Kidney (tissue), 14 donors: ENCODE data around the gene C10orf67. TPM values are rescaled to one million over a fixed set of nuclear protein-coding genes. Genes with fewer than 3 reads are reported as not detected.

Source experiments
- DNase-seq, 5 donors: peaks; one replicate each; pipeline ENCODE4 v3.0.0-alpha.2; 2013 to 2020
- FAIRE-seq: peaks from 2 replicates; lab custom pipeline; 2012; peaks lifted over from hg19 to GRCh38; lab: Jason Lieb, UNC
- H3K27ac ChIP-seq, 2 donors: one replicate each; pipeline ENCODE4 v1.7.0; 2013; ENCODE audit warnings: low read depth in 2 of 2, low read length in 2 of 2, inconsistent platforms in 1 of 2
- H3K27me3 ChIP-seq: one replicate; pipeline ENCODE4 v1.7.1; 2013; ENCODE audit warnings: low read length, inconsistent platforms; ENCODE audit not compliant: control insufficient read depth, insufficient read depth
- H3K36me3 ChIP-seq, 3 donors: one replicate each; pipeline versions ENCODE4 v1.7.0 to v1.7.1; 2013; ENCODE audit warnings: low read length in 3 of 3, control low read depth in 1 of 3, inconsistent platforms in 1 of 3; ENCODE audit not compliant: insufficient read depth in 3 of 3, control insufficient read depth in 2 of 3
- H3K4me1 ChIP-seq, 3 donors: one replicate each; pipeline versions ENCODE4 v1.7.0 to v1.7.1; 2013; ENCODE audit warnings: low read length in 3 of 3, inconsistent platforms in 1 of 3, low read depth in 1 of 3; ENCODE audit not compliant: control insufficient read depth in 2 of 3, insufficient read depth in 2 of 3
- H3K4me3 ChIP-seq, 3 donors: one replicate each; pipeline versions ENCODE4 v1.7.0 to v1.8.1; 2013; ENCODE audit warnings: low read length in 3 of 3, control low read depth in 1 of 3, inconsistent platforms in 1 of 3
- H3K9ac ChIP-seq, 3 donors: one replicate each; pipeline versions ENCODE4 v1.7.0 to v1.7.1; 2013; ENCODE audit warnings: low read length in 3 of 3, control low read depth in 1 of 3, inconsistent platforms in 1 of 3
- H3K9me3 ChIP-seq, 3 donors: one replicate each; pipeline versions ENCODE4 v1.7.0 to v1.7.1; 2013; ENCODE audit warnings: low read length in 3 of 3, control low read depth in 1 of 3, inconsistent platforms in 1 of 3; ENCODE audit not compliant: control insufficient read depth in 2 of 3, insufficient read depth in 1 of 3
- CTCF ChIP-seq: IDR thresholded peaks from 3 replicates; pipeline ENCODE4 v1.5.1; 2012; ENCODE audit warnings: mild to moderate bottlenecking, moderate library complexity, borderline replicate concordance; ENCODE audit not compliant: insufficient read depth; ENCODE audit errors: extremely low read depth
- intact Hi-C: fragments of 100-400 bp; cut with DNase I; formaldehyde crosslinking; loops from one replicate; pipeline ENCODE4 v1.11.1; 2022
- polyA plus RNA-seq: library from polyadenylated mRNA; stranded (reverse); fragments of 350-450 nt; fragmentation: Illumina TruSeq; extraction: RNeasy Lipid Tissue Mini Kit (QIAGEN cat#74804); gene quantifications from one replicate; pipeline ENCODE4 v1.2.3, GENCODE V29; 2014; ENCODE audit warnings: low read depth, low replicate concordance; ENCODE audit not compliant: insufficient read depth
- total RNA-seq: library from RNA; stranded (reverse); fragmentation: NEBNext Ultra II Directional; extraction: Animal tissue kit (Norgen Biotek cat#: 25700); gene quantifications from one replicate; pipeline ENCODE4 v1.2.1, GENCODE V29; 2021
- donor health status: control.
- donor health status: control.
- donor health status: control.
- donor health status: control.
- donor health status: control.
- donor health status: DM: yes; HTN: yes; CAD: no.
- donor health status: Normal renal cell carcinoma (clear cell type).

The C10orf67 gene
- total and polyA plus RNA-seq, 2 donors from 2014 or later, result 1.1 to 1.6 TPM

DNA sequence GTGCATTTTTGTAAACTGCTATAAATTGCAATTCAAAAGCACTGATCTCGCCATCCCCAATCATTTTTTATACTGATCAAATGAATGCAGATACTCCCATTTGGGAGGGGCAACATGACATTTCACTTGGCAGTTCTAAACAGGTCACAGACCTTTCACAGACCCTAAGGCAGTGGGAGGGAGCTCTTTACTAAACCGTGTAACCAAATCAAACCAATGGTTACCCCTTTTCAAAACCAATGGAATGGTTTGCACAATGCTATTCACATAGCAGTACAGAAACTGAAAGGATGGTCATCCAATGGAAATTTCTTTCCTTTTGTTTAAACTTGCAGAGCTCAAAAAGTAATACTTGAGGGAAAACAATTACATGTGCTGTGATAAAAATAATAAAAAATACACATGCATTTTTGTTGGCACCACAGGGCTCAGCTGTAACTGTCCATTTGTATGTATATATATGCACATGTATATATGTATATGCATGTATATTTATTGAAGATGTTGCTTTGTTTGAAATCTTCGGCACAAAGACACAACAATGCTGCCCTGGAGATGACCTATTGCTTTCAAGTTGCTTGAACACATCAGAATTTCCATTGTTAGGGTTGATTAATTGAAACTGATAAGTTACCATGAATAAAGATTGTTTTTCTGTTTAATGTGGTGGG is 138.5 kb downstream of the C10orf67 start:
- Histone ChIP-seq H3K4me1 (no peaks in the 10 kb centered on the region), H3K4me3 (no peak overlapping the region), H3K9ac (no peak overlapping the region), H3K27ac (no peak overlapping the region), H3K9me3 (no peaks in the 10 kb centered on the region), H3K27me3 (peaks cover 39% of the 10 kb centered on the region), H3K36me3 (no peaks in the 10 kb centered on the region)
- no peak for TF ChIP-seq CTCF
- no peak for DNase-seq
- intact Hi-C loops, result no loop called here
- FAIRE-seq, result no peak

DNA sequence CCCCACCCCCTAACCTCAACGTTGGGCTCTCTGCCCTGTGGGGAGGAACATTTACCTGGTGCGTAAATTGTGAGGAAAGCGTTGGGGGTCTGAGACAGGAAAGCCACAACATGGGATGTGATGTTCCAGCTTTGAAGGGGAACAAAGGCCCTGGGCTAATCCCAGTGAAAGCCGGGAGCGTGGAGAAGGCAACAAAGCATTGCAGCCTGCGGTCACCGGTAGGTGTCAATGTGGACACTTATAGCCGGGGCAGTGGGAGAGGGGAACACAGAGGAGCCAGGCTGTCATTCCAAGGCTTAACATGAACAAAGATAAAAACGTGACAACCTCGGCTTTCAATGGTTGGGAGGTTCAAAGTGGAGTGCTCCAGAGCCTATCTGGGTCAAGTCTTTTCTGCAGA is 139.8 kb downstream of the C10orf67 start:
- no peaks in the 10 kb centered on the region for H3K36me3 ChIP-seq
- H3K27ac ChIP-seq, result no peak overlapping the region
- no peaks in the 10 kb centered on the region for H3K4me1 ChIP-seq
- intact Hi-C loops, result no loop called here
- H3K27me3 ChIP-seq, result peaks cover 44% of the 10 kb centered on the region
- FAIRE-seq, result no peak
- DNase-seq, result no peak
- TF ChIP-seq CTCF, result no peak
- H3K4me3 ChIP-seq, result no peak overlapping the region
- H3K9ac ChIP-seq, result no peak overlapping the region
- H3K9me3 ChIP-seq, result no peaks in the 10 kb centered on the region

- DNase-seq, result no peak
- intact Hi-C loops, result no loop called here
- Histone ChIP-seq H3K27ac (no peak overlapping the region), H3K9ac (no peak overlapping the region), H3K4me1 (no peaks in the 10 kb centered on the region), H3K27me3 (peaks cover 44% of the 10 kb centered on the region), H3K36me3 (no peaks in the 10 kb centered on the region), H3K4me3 (no peak overlapping the region), H3K9me3 (no peaks in the 10 kb centered on the region)
- no peak for FAIRE-seq
- TF ChIP-seq CTCF, result no peak
Observed at GRCh38 chr10:23203369-23204325, 140.9 kb downstream of the C10orf67 start.
